Measurements from ENCODE around the gene CES2. TPM values are rescaled to one million over a fixed set of nuclear protein-coding genes. Genes with fewer than 3 reads are reported as not detected.
"Not testable (repeated sequence)": the region's sequence is repeated elsewhere in the genome, so short reads cannot be mapped to it uniquely, and the experiment has no call there.

CES2 gene
- total RNA-seq, 1 experiment from 2014 or later, result 54.3 TPM

DNA sequence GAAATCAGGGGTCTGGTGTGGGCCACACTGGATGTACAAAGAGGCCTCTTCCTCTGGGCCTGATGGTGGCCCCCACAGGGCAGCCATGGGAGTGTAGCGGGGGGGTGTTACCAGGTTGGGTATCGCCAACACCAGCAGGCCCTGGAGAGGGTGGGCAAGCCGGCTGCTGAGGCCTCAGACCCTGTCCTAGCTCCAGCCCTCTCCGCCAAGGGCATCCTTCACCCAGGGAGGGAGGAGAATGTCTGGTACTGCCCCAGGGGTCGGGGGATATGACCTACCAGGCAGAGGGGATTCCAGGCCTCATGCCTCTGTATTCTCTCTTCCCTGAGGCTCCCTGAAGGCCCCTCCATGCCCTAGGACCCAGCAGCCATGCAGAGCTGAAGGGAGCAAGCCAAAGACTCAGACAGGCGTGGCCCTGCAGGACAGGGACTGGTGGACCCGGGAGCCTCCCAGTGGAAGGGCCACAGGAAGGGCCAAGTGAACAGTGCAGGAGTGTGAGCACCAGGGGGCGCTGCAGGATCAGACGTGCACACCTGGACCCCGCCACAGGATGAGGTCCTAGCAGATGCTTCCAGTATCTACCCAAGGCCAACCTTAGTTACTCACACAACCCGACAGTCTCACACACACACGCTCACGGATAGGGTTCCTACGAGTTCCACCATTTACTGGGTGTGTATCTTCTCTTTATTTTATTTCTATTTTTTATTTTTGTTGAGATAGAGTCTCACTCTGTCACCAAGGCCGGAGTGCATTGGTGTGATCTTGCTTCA lies 42.2 kb downstream of the CES2 start:
- peak; percentile 91 for DNase-seq (ENCODE audit: low spot score)

DNA sequence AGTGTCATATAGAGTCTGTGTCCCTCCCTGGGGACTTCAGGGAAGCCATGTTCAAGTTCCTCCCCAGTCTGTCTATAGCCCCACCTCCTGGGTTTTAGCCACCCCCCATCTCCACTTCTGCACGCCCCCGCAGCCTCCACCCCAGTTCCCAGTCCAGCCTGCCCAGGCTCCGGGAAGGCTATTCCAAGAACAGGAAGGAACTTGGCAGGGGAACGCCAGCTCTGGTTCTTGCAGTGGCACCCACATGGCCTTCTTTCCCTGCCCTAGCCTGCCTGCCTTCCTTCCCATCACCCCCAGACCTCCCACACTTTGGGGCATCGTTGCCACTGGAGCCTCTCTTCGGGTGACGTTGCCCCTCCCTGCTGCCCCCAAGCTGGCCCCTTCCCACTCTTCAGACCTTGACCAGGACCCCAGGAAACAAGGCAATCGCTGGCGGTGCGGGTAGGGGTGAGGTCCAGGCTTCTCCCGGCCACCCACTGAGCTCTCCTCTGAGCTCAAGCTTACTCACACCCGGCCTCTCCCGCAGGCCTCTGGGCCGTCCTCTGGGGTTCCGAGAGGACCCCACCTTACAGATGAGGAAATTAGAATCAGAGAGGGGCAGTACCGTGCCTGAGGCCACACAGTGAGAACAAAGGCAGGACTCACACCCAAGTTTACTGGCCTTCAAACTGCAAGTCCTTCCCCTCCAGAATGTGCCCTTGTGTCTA lies 43.8 kb downstream of the CES2 start:
- no peak for DNase-seq (ENCODE audit: low spot score)

DNA sequence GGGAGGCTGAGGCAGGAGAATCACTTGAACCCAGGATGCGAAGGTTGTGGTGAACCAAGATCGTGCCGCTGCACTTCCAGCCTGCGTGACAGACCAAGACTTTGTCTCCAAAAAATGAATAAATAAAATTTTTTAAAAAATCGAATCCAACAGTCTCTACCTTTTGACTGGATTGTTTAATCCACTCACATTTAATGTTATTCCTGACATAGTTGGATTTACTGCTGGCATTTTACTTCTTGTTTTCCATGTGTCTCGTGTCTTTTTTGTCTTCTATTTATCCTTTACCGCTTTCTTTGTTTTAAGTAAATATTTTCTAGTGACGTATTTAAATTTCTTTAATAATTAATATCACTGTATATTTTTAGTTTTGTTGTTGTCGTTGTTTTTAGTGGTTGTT lies 47.7 kb downstream of the CES2 start:
- DNase-seq (ENCODE audit: low spot score), result no peak

DNA sequence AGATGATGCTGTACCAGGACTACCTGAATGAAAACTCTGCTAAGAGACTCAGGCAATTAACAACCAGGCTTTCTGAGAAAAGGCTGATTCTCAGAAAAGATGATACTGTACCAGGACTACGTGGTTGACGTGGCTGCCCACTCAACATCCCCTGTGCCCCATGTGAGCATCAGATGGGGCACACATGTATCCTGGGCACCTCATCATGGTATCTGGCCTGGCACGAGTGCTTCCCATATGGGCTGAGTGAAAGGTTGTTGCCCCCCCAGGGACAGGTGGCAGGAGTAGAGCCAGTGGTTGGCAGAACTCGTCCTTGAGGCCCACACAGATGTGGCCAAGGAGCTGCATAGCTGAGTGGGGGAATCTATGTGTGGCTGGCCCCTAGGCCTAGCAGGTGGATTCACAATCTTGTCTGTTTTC lies 49.6 kb downstream of the CES2 start:
- no peak for DNase-seq (ENCODE audit: low spot score)

DNA sequence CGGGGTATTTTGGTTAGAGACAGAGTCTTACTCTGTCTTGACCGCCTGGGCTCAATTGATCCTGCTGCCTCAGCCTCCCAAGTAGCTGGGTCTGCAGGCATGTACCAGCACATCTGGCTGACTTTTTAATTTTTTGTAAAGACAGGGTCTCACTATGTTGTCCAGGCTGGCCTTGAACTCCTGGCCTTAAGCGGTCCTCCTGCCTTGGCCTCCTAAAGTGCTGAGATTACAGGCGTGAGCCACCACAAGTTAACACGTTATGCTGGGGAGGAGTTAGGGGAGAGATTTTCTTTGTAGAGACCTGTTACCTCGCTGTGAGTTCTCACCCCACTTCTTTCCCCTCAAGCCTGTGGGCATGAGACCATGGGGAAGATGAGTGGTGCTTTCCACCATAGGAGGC lies 51.2 kb downstream of the CES2 start:
- no peak for DNase-seq (ENCODE audit: low spot score)

DNA sequence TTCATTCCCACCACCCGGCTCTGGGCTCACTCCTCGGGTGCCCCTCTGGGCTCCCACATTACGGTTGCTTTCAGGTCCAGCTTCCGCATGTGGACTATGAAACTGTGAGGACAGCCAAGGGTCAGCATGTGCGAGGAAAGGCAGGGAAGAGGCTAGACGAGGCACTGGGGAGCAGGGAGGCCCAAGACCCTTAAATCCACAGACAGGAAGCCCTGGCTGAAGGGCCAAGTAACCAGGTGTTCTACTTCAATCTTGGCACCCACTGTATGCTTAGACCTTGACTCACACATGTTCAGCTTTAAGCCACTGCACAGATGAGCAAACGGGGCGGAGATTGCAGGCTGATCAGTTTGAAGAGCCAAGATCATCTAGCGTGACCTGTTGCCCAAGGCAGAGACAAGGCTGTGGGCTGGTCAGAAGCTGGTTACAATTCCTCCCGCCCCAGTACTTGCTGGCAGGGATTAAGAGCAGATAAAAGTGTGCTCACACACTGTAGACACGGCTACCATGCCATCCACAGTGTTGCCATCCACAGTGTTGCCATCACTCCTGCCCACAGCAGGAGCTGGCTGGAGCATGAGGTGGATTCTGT lies 53.0 kb downstream of the CES2 start, which contains the start of gene CES4A:
Gene CES4A (plus strand): TSS at position 393 of the 592 bp plus-strand sequence. CDS start 184 bp downstream, at position 577.
- no peak for DNase-seq (ENCODE audit: low spot score)

DNA sequence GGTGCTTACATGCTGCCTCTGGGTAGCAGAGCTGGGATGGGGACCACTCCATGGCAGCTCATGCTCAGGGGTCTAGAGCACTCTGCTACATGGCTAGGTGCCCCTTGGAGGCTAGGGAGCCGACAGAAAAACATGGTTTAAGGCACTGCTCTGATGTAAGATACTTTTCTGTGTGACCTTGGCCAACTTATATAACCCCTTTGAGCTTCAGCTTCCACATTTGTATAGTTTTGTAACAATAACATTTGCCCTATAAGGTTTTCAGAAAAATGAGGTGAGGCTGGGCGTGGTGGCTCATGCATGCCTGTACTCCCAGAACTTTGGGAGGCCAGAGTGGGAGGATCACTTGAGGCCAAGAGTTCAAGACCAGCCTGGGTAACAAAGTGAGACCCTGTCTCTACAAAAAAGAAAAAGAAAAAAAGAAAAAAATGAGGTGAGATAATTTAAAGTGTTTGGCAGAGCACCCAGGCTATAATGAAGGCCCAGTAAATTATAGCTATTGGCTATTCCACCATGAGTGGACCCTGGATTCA lies 56.3 kb downstream of the CES2 start:
- no peak for DNase-seq (ENCODE audit: low spot score)

DNA sequence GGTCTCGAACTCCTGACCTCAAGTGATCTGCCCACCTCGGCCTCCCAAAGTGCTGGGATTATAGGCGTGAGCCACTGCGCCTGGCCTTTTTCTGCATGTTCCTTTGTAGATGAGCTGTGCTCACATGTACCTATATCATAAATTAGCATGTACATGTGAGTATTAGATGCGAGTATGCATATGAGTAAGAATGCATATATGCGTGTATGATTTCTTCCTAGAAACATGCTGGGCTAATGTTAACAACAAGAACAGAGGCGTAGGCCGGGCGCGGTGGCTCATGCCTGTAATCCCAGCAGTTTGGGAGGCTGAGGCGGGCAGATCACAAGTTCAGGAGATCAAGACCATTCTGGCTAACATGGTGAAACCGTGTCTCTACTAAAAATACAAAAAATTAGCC lies 58.2 kb downstream of the CES2 start:
- not testable (repeated sequence) for DNase-seq (ENCODE audit: low spot score)

Other genes starting within 250 kb of the CES2 start
- 65.1 and 70.2 TPM in 2 replicates for gene CMTM4, start 238.8 kb upstream of the CES2 start, total RNA-seq (2014; rRNA removed; shearing (Covaris generic))
- gene DYNC1LI2, start 183.9 kb upstream of the CES2 start, total RNA-seq (2014; rRNA removed; shearing (Covaris generic)), result 67.3 and 69.2 TPM in 2 replicates
- gene TERB1, start 133.9 kb upstream of the CES2 start, total RNA-seq (2014; rRNA removed; shearing (Covaris generic)), result not detected in 2 replicates
- gene NAE1, start 104.5 kb upstream of the CES2 start, total RNA-seq (2014; rRNA removed; shearing (Covaris generic)), result 28.7 and 38.5 TPM in 2 replicates
- gene CA7, start 91.1 kb upstream of the CES2 start, total RNA-seq (2014; rRNA removed; shearing (Covaris generic)), result not detected in 2 replicates
- 2.8 and 5.3 TPM in 2 replicates for gene PDP2, start 55.0 kb upstream of the CES2 start, total RNA-seq (2014; rRNA removed; shearing (Covaris generic))
- not detected in 2 replicates for gene CDH16, start 16.6 kb upstream of the CES2 start, total RNA-seq (2014; rRNA removed; shearing (Covaris generic))
- gene RRAD, start 10.0 kb upstream of the CES2 start, total RNA-seq (2014; rRNA removed; shearing (Covaris generic)), result 0.08 and 1.7 TPM in 2 replicates
- 242 and 281 TPM in 2 replicates for gene CIAO2B, start 1.1 kb upstream of the CES2 start, total RNA-seq (2014; rRNA removed; shearing (Covaris generic))
- 1.3 and 3.4 TPM in 2 replicates for gene CES3, start 25.8 kb downstream of the CES2 start, total RNA-seq (2014; rRNA removed; shearing (Covaris generic))
- gene CES4A, start 53.1 kb downstream of the CES2 start, total RNA-seq (2014; rRNA removed; shearing (Covaris generic)), result 3.0 and 5.5 TPM in 2 replicates
- gene CBFB, start 93.6 kb downstream of the CES2 start, total RNA-seq (2014; rRNA removed; shearing (Covaris generic)), result 98.9 and 115 TPM in 2 replicates
- 13.6 and 15.4 TPM in 2 replicates for gene PHAF1, start 174.4 kb downstream of the CES2 start, total RNA-seq (2014; rRNA removed; shearing (Covaris generic))
- gene B3GNT9, start 215.5 kb downstream of the CES2 start, total RNA-seq (2014; rRNA removed; shearing (Covaris generic)), result 10.7 and 13.5 TPM in 2 replicates
- gene TRADD, start 224.4 kb downstream of the CES2 start, total RNA-seq (2014; rRNA removed; shearing (Covaris generic)), result 33.6 and 35.4 TPM in 2 replicates
- gene FBXL8, start 224.4 kb downstream of the CES2 start, total RNA-seq (2014; rRNA removed; shearing (Covaris generic)), result 27.7 and 34.6 TPM in 2 replicates
- 42.1 and 44.2 TPM in 2 replicates for gene HSF4, start 229.2 kb downstream of the CES2 start, total RNA-seq (2014; rRNA removed; shearing (Covaris generic))
- 95.1 and 97.0 TPM in 2 replicates for gene NOL3, start 235.0 kb downstream of the CES2 start, total RNA-seq (2014; rRNA removed; shearing (Covaris generic))
- gene MATCAP1, start 248.4 kb downstream of the CES2 start, total RNA-seq (2014; rRNA removed; shearing (Covaris generic)), result 41.4 and 41.7 TPM in 2 replicates

Measured in HT-29 (cell line).